GM12801 (cell line): ENCODE measurements around the gene PRR18.

Experiments used
- CTCF ChIP-seq: IDR thresholded peaks from one replicate; pipeline ENCODE4 v1.5.1; 2011; ENCODE audit warnings: control low read depth; ENCODE audit not compliant: insufficient read length; ENCODE audit errors: extremely low read depth

PRR18 gene

GRCh38 chr6:166331503-166332415, 23.6 kb upstream of the PRR18 start:
- no peak for TF ChIP-seq CTCF

GRCh38 chr6:166330612-166331011, 22.4 kb upstream of the PRR18 start:
- TF ChIP-seq CTCF, result no peak

GRCh38 chr6:166325383-166326042, 17.3 kb upstream of the PRR18 start:
- no peak for TF ChIP-seq CTCF

GRCh38 chr6:166323395-166323794, 15.2 kb upstream of the PRR18 start:
- TF ChIP-seq CTCF, result no peak

- no peak for TF ChIP-seq CTCF
Measured at GRCh38 chr6:166318649-166319600, 10.7 kb upstream of the PRR18 start.

GRCh38 chr6:166318227-166318626, 10.0 kb upstream of the PRR18 start:
- TF ChIP-seq CTCF, result no peak
